Measurements from ENCODE around the gene RNF222. TPM values are rescaled to one million over a fixed set of nuclear protein-coding genes. Genes with fewer than 3 reads are reported as not detected.
"Not testable (repeated sequence)": the region's sequence is repeated elsewhere in the genome, so short reads cannot be mapped to it uniquely, and the experiment has no call there.

The RNF222 gene
- total RNA-seq, 2 experiments from 2014 or later = 0.24 to 0.29 TPM

DNA sequence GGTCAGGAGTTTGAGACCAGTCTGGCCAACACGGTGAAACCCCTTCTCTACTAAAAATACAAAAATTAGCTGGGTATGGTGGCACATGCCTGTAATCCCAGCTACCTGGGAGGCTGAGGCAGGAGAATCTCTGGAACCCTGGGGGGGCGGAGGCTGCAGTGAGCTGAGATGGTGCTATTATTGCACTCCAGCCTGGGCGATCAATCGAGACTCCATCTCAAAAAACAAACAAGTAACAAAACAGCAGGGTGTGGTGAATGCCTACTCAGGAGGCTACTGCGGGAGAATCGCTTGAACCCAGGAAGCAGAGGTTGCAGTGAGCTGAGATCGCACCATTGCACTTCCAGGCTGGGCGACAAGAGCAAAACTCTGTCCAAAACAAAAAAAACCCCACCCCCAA, 19.5 kb downstream of the RNF222 start:
- not testable (repeated sequence) for H3K4me3 Mint-ChIP-seq; H3K27ac Mint-ChIP-seq; H3K9me3 Mint-ChIP-seq (ENCODE audit: insufficient read depth); ATAC-seq; H3K27me3 Mint-ChIP-seq (ENCODE audit: low read depth); DNase-seq
- ChIA-PET CTCF (interaction anchor here (1.3 to 2.4 kb wide), 5 partner anchors 15 to 217 kb away, joined by 4 to 21 read pairs (median 7); no protein-coding TSS in a partner anchor), POLR2A (interaction anchor here (1.2 to 1.9 kb wide), 2 partner anchors 16 to 156 kb away, joined by 3 to 7 read pairs; no protein-coding TSS in a partner anchor)
- peaks cover 74% of the 10 kb centered on the region for H3K36me3 Mint-ChIP-seq (ENCODE audit: low read depth)
- peaks cover 65% of the 10 kb centered on the region for H3K4me1 Mint-ChIP-seq (ENCODE audit: low read depth)

DNA sequence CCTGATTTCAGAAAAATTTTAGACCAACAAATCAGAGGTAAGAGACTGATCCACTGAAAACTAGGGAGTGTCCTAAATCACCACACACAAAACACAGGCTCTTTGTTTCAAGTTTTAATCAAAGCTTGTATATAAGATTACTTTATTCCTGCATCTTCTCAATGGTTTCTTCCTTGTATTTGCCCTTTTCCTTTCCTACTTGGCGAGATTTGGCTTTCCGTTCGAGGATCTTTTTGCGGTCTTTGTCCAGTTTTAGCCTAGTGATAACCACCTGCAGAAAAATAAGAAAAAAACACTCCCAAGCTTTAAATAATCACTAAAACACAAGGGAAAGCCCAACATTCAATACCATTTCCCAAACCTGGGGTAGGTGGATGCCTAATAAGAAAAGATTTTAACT, 20.2 kb downstream of the RNF222 start:
- no peaks in the 10 kb centered on the region for H3K9me3 Mint-ChIP-seq (ENCODE audit: insufficient read depth)
- POLR2A ChIA-PET = interaction anchor here (0.9 to 1.9 kb wide), 7 partner anchors 15 to 204 kb away, joined by 3 to 10 read pairs (median 3); partner anchors contain the start of gene CTC1
- CTCF ChIA-PET = interaction anchor here (0.8 to 3.1 kb wide), 16 partner anchors 9 to 368 kb away, joined by 3 to 21 read pairs (median 5); partner anchors contain the start of genes ALOXE3, CTC1 and SLC25A35
- DNase-seq (no peak), ATAC-seq (no peak)
- H3K4me3 Mint-ChIP-seq = peak overlapping the region; percentile 40
- H3K27me3 Mint-ChIP-seq (ENCODE audit: low read depth) = no peaks in the 10 kb centered on the region
- peaks cover 67% of the 10 kb centered on the region for H3K36me3 Mint-ChIP-seq (ENCODE audit: low read depth)
- peak overlapping the region; percentile 78 for H3K27ac Mint-ChIP-seq
- H3K4me1 Mint-ChIP-seq (ENCODE audit: low read depth) = peaks cover 64% of the 10 kb centered on the region

DNA sequence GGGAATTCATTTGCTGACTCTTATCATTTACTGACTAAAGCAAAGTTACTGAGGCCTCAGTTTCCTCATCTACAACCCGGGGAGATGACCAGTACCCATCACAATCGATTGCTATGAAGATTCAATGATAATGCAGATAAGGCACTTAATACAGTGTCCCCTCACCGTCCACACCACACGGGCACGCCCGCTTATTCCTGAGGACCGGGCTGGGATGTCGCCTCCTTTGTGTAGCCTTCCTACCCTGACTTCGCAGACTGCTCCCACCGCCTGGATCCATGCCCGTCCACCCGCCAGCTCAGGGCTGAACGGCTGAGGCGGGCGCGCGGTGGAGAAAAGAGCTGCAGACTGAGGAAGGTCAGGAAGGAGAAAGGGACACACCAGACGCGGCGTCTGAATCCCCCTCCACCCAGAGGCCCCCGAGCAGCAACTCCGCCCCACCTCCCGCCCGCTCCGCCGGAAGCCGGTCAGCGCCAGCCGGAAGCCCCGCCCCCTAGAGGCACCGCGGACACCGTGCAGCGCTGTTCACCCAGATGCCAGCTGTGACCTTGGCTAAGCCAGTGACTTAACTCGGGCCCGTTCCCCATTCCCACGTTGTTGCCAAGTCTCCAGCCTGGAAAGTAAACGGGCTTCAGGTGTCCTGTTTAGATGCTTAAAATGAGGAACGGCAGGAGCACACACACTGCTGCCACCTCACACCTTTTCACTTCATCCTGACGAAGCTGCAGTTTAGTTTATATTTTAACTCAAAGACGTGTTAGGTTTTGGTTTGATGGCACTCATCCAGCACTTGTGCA, 21.2 kb downstream of the RNF222 start, which contains the start of gene KRABD2:
TSS of gene KRABD2 (minus strand) at position 434 of the 797 bp plus-strand sequence.
- no peaks in the 10 kb centered on the region for H3K9me3 Mint-ChIP-seq (ENCODE audit: insufficient read depth)
- POLR2A ChIA-PET = interaction anchor here (0.6 to 1.9 kb wide), 10 partner anchors 14 to 671 kb away, joined by 3 to 10 read pairs (median 4); partner anchors contain the start of genes CTC1 and SLC25A35
- peaks cover 59% of the 10 kb centered on the region for H3K36me3 Mint-ChIP-seq (ENCODE audit: low read depth)
- DNase-seq = peak; percentile 94
- ATAC-seq = peak; percentile 97
- H3K4me3 Mint-ChIP-seq = peak within 1 kb of the TSS; percentile 90
- H3K27me3 Mint-ChIP-seq (ENCODE audit: low read depth) = no peaks in the 10 kb centered on the region
- H3K4me1 Mint-ChIP-seq (ENCODE audit: low read depth) = peaks cover 61% of the 10 kb centered on the region
- peak within 1 kb of the TSS; percentile 78 for H3K27ac Mint-ChIP-seq
- CTCF ChIA-PET = interaction anchor here (0.8 to 3.1 kb wide), 21 partner anchors 10 to 369 kb away, joined by 3 to 21 read pairs (median 5); partner anchors contain the start of genes ALOXE3, CTC1 and SLC25A35

DNA sequence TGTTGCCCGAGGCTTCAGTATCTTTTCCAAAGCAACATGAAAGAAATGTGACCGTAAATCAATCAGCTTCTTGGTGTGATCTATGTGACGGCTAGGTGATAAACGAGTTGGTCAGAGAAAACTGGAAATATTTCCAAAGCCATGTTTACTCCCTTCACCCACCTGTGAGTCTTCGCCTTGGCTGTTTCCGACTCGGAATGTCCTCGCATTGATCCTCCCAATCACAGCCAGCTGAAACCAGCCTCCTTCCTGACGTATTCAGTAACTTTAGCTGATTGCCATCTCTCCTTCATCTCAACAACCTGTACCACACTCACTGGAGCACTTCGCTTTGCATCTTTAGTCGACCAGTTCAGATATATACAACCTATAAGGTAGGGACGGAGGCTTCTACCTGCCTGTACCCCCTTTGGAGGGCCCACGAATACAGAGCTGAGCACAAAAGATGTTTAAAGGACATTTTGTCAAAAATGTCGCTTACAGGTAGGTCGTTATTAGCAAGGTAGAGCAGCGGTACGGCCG, 21.8 kb downstream of the RNF222 start:
- H3K4me1 Mint-ChIP-seq (ENCODE audit: low read depth) = peaks cover 54% of the 10 kb centered on the region
- ChIA-PET POLR2A (interaction anchor here (0.6 to 1.2 kb wide), 3 partner anchors 38 to 860 kb away, joined by 3 to 5 read pairs (median 5); partner anchors contain the start of gene SLC25A35), CTCF (interaction anchor here (0.7 to 3.1 kb wide), 9 partner anchors 15 to 370 kb away, joined by 3 to 21 read pairs (median 6); partner anchors contain the start of genes ALOXE3 and SLC25A35)
- H3K27ac Mint-ChIP-seq = peak overlapping the region; percentile 78
- H3K36me3 Mint-ChIP-seq (ENCODE audit: low read depth) = peaks cover 52% of the 10 kb centered on the region
- H3K4me3 Mint-ChIP-seq = peak overlapping the region; percentile 90
- DNase-seq (no peak), ATAC-seq (peak; percentile 10)
- H3K27me3 Mint-ChIP-seq (ENCODE audit: low read depth) = no peaks in the 10 kb centered on the region
- H3K9me3 Mint-ChIP-seq (ENCODE audit: insufficient read depth) = no peaks in the 10 kb centered on the region

DNA sequence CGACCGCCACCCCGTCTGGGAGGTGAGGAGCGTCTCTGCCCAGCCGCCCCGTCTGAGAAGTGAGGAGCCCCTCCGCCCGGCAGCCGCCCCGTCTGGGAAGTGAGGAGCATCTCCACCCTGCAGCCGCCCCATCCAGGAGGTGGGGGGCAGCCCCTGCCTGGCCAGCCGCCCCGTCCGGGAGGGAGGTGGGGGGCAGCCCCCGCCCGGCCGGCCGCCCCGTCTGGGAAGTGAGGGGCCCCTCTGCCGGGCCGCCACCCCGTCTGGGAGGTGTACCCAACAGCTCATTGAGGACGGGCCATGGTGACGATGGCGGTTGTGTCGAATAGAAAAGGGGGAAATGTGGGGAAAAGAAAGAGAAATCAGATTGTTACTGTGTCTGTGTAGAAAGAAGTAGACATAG, 23.8 kb downstream of the RNF222 start:
- H3K4me3 Mint-ChIP-seq; H3K9me3 Mint-ChIP-seq (ENCODE audit: insufficient read depth); DNase-seq; H3K27me3 Mint-ChIP-seq (ENCODE audit: low read depth); H3K27ac Mint-ChIP-seq; CTCF ChIA-PET; ATAC-seq; POLR2A ChIA-PET: not testable (repeated sequence)
- Mint-ChIP-seq H3K36me3 (ENCODE audit: low read depth) (peaks cover 48% of the 10 kb centered on the region), H3K4me1 (ENCODE audit: low read depth) (peaks cover 36% of the 10 kb centered on the region)

DNA sequence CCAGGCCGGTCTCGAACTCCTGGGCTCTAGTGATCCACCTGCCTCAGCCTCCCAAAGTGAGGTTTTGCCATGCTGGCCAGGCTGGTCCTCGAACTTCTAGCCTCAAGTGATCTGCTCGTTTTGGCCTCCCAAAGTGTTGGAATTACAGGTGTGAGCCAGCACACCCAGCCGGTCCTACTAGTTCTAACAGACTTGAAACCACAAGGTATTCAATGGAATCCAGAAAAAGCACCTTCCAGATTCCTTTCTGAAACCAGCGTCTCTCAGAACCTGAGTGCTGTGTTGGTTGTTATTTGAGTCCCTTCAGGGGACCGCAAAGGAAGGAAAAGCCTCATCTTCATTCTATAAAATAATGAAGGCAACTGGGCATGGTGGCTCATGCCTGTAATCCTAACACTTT, 25.2 kb downstream of the RNF222 start:
- ChIA-PET POLR2A (no interaction called here), CTCF (no interaction called here)
- no peak for DNase-seq
- Mint-ChIP-seq H3K27ac (no peak overlapping the region), H3K27me3 (ENCODE audit: low read depth) (no peaks in the 10 kb centered on the region), H3K4me3 (no peak overlapping the region), H3K4me1 (ENCODE audit: low read depth) (peaks cover 23% of the 10 kb centered on the region), H3K9me3 (ENCODE audit: insufficient read depth) (no peaks in the 10 kb centered on the region), H3K36me3 (ENCODE audit: low read depth) (peaks cover 36% of the 10 kb centered on the region)
- no peak for ATAC-seq

DNA sequence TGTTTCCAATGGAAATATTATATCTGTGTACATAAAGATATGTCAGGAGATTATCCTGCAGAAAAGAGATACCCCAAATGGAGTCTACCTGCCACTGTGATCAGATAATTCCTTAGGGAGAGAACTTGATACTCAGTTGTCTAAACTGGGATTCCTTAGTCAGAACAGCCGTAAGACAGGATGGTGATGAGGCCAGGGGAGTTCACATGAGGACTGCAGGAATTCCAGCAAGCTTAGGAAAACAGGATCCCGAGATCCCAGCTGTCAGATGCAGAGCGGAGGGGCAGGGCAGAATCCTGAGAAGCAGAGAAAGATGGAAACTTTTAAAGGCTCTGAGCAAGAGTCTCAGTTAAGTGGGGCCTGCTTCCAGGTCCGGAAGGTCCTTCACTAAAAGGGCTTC, 25.8 kb downstream of the RNF222 start:
- H3K27ac Mint-ChIP-seq = no peak overlapping the region
- DNase-seq (no peak), ATAC-seq (no peak)
- ChIA-PET POLR2A (no interaction called here), CTCF (no interaction called here)
- peaks cover 30% of the 10 kb centered on the region for H3K36me3 Mint-ChIP-seq (ENCODE audit: low read depth)
- no peaks in the 10 kb centered on the region for H3K9me3 Mint-ChIP-seq (ENCODE audit: insufficient read depth)
- no peaks in the 10 kb centered on the region for H3K27me3 Mint-ChIP-seq (ENCODE audit: low read depth)
- peaks cover 17% of the 10 kb centered on the region for H3K4me1 Mint-ChIP-seq (ENCODE audit: low read depth)
- no peak overlapping the region for H3K4me3 Mint-ChIP-seq

DNA sequence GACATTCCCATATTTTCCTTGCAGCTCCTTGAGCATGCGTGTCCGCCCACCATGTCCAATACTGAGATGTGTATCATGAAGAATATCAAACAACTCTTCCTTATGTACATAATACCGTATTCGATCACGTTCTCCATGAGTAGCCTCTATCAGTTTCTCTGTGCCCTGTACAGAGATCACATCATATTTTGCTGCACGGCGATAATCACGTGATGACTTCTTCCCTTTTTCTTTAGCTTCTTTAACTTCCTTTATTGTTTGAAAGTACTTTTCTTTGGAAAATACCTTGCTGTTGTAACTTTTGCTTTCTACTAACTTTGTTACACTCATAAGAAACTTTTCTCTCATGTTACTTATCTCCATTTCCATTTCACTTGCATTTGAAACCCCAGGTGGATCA, 27.7 kb downstream of the RNF222 start:
- Mint-ChIP-seq H3K27me3 (ENCODE audit: low read depth) (no peaks in the 10 kb centered on the region), H3K27ac (no peak overlapping the region), H3K4me1 (ENCODE audit: low read depth) (peaks cover 11% of the 10 kb centered on the region), H3K36me3 (ENCODE audit: low read depth) (peaks cover 20% of the 10 kb centered on the region), H3K9me3 (ENCODE audit: insufficient read depth) (no peaks in the 10 kb centered on the region), H3K4me3 (no peak overlapping the region)
- ChIA-PET CTCF (interaction anchor here (1.0 kb wide), 1 partner anchor 16 kb away, joined by 3 read pairs; no protein-coding TSS in a partner anchor), POLR2A (no interaction called here)
- DNase-seq (no peak), ATAC-seq (no peak)

DNA sequence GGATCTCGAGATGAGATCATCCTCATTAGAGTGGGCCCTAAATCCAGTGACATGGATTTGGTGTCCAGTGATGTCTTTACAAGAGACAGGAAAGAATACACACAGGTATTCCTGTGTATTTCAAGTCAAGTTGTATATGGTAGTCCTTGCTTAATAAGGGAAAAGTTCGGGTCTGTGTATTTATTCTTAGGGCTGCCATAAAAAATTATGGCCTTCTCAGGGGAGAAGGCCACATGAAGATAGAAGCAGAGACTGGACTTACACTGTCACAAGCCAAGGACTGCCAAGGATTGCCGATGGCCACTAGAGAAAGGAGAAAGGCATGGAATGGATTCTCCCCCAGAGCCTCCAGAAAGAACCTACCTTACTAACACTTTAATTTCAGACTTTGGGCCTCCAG, 29.4 kb downstream of the RNF222 start:
- Mint-ChIP-seq H3K27me3 (ENCODE audit: low read depth) (no peaks in the 10 kb centered on the region), H3K9me3 (ENCODE audit: insufficient read depth) (no peaks in the 10 kb centered on the region), H3K27ac (no peak overlapping the region), H3K36me3 (ENCODE audit: low read depth) (peaks cover 18% of the 10 kb centered on the region), H3K4me1 (ENCODE audit: low read depth) (peaks cover 9% of the 10 kb centered on the region), H3K4me3 (no peak overlapping the region)
- no peak for ATAC-seq
- DNase-seq = no peak
- POLR2A ChIA-PET = no interaction called here
- CTCF ChIA-PET = no interaction called here

DNA sequence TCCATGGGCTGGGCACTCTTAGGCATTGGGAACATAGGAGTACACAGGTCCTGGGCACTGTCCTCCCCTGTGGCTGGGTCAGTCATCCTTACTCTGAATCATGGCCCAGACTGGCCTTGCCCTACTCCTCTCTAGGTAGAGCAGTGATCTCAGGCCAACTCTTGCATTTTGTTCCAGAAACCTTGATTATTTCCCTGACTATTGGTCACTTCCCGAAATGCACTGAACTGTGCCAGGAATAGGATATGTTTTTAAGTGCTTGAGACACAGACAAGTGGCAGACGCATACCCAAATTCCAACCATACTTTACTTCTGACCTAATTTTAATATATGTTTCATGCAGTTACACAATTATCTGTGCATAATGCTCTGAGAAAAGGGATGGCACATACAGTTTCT, 31.4 kb downstream of the RNF222 start:
- ATAC-seq (no peak), DNase-seq (no peak)
- Mint-ChIP-seq H3K27ac (no peak overlapping the region), H3K4me3 (no peak overlapping the region), H3K27me3 (ENCODE audit: low read depth) (no peaks in the 10 kb centered on the region), H3K36me3 (ENCODE audit: low read depth) (peaks cover 18% of the 10 kb centered on the region), H3K4me1 (ENCODE audit: low read depth) (peaks cover 8% of the 10 kb centered on the region), H3K9me3 (ENCODE audit: insufficient read depth) (no peaks in the 10 kb centered on the region)
- CTCF ChIA-PET = interaction anchor here (1.3 kb wide), 1 partner anchor 11 kb away, joined by 4 read pairs; the partner anchor contains the start of gene KRABD2
- POLR2A ChIA-PET = no interaction called here

DNA sequence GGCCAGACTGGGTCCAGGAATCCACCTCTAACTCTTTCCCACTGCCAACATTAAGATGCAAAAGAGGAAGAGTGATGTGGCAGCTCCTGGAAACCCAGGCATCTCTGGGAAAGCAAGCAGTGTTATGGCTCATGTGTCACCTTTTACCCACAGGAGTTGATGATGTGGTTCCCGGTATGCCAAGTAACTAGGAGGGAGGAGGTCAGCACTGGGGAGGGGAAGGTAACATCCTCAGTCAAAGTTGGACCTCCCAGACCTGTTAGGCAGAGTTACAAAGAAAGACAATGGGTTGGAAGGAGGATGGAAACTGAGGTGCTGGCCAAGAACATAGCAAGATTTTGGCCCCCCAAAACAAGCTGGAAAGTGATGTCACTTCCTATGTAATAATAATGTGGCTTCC, 32.5 kb downstream of the RNF222 start:
- Mint-ChIP-seq H3K27me3 (ENCODE audit: low read depth) (no peaks in the 10 kb centered on the region), H3K27ac (no peak overlapping the region), H3K4me3 (no peak overlapping the region), H3K9me3 (ENCODE audit: insufficient read depth) (no peaks in the 10 kb centered on the region), H3K36me3 (ENCODE audit: low read depth) (peaks cover 15% of the 10 kb centered on the region), H3K4me1 (ENCODE audit: low read depth) (peaks cover 12% of the 10 kb centered on the region)
- ChIA-PET POLR2A (no interaction called here), CTCF (interaction anchor here (1.3 kb wide), 1 partner anchor 12 kb away, joined by 4 read pairs; the partner anchor contains the start of gene KRABD2)
- ATAC-seq (no peak), DNase-seq (no peak)
